Nucleus accumbens (tissue), 56 donors: ENCODE measurements around the gene CCDC50.

ENCODE experiments used
- DNase-seq, 56 donors: peaks; one replicate each; lab custom pipeline; 2025; lab: John Stamatoyannopoulos, UW

The CCDC50 gene

DNA sequence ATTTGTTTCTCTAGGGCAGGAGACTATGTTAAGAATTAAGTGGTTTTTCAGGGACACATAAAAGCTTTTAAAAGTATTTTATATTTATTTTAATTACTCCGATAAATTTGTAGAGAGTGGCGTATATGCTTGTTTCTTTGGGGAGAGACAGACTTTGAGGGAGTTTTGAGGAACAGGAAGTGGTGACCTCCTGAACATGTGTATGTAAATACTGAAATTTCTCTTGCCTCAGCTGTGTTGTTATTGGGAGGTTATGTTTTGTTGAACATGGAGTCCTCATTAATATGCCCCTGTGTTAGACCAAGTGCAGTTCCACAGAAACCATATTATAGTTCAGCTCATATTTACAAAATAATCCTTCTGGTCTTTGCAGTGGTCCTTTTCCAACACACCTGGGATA, 42.9 kb downstream of the CCDC50 start:
- DNase-seq = no peak

DNA sequence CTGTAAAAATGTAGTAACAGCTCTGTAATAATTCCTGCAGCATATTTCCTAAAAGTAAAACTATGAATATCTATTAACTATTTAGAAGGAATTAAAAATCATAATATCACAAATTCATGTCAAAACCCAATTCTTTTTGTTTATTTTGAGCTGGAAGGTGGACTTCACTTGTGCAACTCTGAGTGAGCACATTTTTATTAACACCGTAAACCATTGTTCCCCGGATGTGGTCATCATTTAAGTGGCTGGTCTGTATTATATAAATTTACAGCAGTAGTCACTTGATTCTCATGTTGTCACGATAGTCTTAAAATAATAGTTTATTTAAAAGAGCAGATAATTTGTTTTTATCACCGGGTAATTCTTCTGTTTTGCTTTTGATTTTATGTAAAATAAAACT, 44.1 kb downstream of the CCDC50 start:
- no peak for DNase-seq

GRCh38 chr3:191376516-191377141, 47.4 kb downstream of the CCDC50 start:
- no peak for DNase-seq

- DNase-seq = no peak
These were observed 49.1 kb downstream of the CCDC50 start for GRCh38 chr3:191378142-191378812.

DNA sequence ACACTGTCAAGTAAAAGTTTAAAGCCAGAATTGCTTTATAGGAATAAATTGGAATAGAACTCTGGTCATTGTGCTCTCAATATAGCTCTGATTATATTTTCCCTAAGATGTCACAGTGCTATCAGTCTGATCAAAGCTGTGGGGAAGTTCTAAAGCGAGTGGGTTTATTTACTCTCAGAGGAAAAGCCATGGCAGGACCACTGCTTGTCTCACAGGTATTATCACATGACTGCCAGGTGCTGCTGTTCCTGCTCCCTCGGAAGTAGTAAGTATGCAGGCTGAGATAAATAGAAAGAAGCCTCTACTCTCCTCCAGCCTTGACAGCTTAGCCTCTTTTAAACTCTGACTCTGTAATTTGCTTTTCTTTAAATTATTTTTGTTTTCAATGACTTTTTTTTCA, 50.3 kb downstream of the CCDC50 start:
- DNase-seq = no peak

GRCh38 chr3:191380001-191380400, 50.8 kb downstream of the CCDC50 start:
- DNase-seq = no peak

DNA sequence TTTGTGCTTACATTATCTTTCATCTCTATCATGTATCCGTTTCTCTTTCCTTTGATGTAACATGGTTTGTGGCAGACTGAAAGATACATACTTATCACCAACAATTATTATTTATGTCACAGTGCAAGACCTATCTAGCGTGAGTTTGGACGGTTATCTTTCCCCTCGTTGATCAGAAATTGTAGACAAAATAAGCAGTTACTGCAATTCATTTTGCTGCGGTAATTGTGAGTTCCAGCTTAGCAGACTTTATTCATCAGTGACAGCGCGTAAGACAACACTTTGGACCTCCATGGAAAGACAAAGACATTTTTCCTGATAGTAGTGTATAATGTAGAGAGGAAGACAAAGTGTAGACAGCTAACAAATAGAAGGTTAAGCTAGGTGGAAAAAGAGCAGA, 52.1 kb downstream of the CCDC50 start:
- no peak for DNase-seq

GRCh38 chr3:191382661-191383060, 53.5 kb downstream of the CCDC50 start:
- DNase-seq = no peak

- DNase-seq = no peak
These were observed 53.9 kb downstream of the CCDC50 start for GRCh38 chr3:191383124-191383523.

DNA sequence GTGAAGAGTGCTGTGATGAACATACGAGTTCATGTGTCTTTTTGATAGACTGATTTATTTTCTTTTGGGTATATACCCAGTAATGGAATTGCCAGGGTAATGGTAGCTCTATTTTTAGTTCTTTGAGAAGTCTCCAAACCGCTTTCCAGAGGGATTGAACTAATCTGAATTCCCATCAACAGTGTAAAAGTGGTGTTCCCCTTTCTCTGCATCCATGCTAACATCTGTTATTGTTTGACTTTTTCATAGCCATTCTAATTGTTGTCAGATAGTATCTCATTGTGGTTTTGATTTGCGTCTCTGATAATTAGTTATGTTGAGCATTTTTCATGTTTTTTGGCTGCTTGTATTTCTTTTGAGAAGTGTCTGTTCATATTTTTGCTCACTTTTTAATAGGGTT, 55.9 kb downstream of the CCDC50 start:
- DNase-seq = no peak

GRCh38 chr3:191387441-191388077, 58.4 kb downstream of the CCDC50 start:
- no peak for DNase-seq

- no peak for DNase-seq
These were observed 59.6 kb downstream of the CCDC50 start for GRCh38 chr3:191388823-191389222.

GRCh38 chr3:191390580-191390979, 61.4 kb downstream of the CCDC50 start:
- no peak for DNase-seq

GRCh38 chr3:191391861-191392808, 62.9 kb downstream of the CCDC50 start:
- no peak for DNase-seq

DNA sequence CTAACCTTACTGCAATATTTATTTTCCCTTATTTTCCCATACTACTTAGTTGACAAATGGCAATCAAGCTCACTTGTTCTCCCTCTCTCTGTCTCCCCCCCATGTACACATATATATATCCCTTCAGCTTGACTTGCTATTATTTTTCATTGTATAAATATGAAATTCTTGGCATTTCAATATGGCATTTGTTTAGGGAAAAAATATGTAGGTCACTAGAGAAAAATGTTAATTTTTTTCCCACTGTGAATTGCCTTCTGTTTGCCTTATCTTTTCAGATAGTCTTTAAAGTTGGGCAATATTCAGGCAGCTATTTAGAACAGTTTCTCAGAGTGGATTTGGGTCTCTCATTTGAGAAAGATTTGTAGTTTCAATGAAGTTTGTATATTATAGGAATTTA, 64.0 kb downstream of the CCDC50 start:
- DNase-seq = no peak

DNA sequence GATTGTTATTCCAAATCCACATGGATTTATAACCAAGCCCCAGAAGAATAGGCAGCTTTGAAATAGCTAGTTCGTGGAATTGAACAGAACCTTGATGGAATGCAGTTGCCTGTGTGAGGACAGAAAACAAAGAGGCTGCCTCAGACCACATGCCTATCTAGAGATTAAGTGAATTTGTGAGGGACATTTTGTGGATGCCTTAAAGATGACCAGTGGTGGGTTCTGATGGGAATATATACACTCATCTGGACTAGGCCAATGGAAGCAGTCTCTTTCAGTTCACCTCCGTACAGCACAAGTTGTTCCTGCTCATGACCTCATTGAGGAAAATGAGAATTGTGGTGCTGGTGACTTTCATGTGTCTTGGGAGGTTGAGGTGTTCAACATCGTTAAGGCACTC, 68.6 kb downstream of the CCDC50 start:
- DNase-seq = no peak

DNA sequence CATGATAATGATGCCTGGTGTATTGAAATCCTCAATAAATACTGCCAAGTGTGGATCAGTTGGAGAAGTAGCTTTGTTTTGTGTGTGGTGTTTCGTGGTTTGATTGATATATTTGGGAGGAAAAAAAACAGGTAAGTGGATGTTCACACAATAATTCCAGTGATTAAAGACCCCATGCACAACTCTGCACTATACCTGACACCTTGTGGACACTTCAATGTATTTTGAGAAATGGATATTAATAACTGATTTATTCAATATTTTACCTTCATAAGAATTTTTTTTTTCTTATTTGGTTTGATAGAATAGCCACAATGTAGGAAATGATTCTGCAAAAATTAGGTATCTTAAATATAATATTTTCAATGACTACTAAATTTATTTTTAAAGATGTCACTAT, 69.4 kb downstream of the CCDC50 start:
- no peak for DNase-seq

DNA sequence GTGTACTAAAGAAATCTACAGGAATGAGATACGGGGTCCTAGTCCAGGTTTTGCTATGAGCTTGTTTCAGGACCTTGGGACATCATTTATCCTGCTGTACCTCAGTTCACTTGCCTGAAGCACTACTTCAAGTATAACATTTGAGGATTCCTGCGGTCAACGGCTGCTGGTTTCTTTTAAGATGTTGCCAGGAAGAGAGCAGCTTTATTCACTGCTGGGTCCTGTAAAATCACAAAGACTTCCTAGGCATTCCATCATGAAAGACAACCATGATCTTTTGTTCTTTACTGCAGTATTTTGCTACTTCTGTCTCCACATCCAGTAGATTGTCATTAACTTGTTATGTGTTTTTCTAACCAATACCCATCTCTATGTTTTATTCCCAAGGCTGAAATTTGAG, 70.7 kb downstream of the CCDC50 start:
- DNase-seq = no peak

DNA sequence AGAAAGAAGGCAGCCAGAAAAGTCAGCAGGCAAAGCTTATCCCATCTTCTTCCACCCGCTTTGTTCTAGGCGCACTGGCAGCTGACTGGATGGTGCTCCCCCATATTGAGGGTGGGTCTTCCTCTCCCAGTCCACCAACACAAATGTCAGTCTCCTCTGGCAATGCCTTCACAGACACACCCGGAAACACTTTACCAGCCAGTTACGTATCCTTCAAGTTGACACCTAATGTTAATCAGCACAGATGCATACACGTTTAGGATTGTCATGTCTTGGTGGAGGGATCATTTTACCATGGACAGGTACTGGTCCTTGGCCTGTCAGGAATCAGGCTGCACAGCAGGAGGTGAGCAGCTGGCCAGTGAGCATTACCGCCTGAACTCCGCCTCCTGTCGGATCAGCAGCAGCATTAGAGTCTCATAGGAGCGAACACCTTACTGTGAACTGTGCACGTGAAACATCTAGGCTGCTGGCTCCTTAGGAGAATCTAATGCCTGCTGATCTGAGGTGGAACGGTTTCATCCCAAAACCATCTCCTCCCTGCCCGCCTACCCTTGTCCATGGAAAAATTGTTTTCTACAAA, 72.7 kb downstream of the CCDC50 start:
- no peak for DNase-seq

- DNase-seq = no peak
These were observed 80.7 kb downstream of the CCDC50 start for GRCh38 chr3:191409791-191410359.
